ENCODE measurements around the gene CERS5. TPM values are rescaled to one million over a fixed set of nuclear protein-coding genes. Genes with fewer than 3 reads are reported as not detected.

Gene CERS5
- total RNA-seq, 1 experiment from 2014 or later = 28.2 TPM

DNA sequence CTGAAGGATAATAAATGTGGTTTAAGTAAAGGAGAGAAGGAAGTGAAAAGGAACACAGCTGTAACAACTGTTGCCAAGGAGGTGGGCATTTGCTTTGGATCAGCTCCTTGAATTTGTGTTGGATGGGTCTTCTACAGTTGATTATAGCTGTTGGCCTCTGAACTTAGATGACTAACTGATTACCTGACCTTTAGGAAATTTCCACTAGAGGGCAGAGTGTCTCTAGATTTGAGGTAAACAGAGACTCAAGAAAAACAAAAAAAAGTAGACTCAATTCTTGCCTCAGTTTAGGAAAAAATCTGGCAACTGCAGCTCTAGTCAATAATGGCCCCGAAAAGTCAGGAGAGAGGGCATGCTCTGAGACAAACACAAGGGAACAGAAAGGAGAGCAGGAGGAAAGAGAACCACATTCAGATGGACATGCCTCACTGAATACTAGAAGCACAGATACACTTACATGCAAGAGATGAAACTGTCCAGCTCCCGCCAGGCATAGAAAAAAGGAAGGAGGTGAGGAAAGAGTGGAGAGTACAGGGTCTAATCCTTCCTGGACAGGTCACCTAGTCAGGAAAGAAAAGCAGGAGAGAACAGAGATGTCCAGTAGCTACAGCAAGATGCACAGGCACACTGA, 34.5 kb downstream of the CERS5 start:
- peak; percentile 39 for TF ChIP-seq CTCF (IDR thresholded peaks at IDR 0.05; ENCODE audit: unreplicated experiment)
- no peak overlapping the region for H3K27ac Mint-ChIP-seq (ENCODE audit: unreplicated experiment)
- H3K9me3 Mint-ChIP-seq (ENCODE audit: low read depth, unreplicated experiment) = no peaks in the 10 kb centered on the region
- no TSS peak for BruUV-seq (replicated peaks)
- CTCF ChIA-PET = interaction anchor here (0.7 to 1.4 kb wide), 3 partner anchors 12 to 22 kb away, joined by 3 to 5 read pairs (median 5); partner anchors contain the start of gene COX14
- no peaks in the 10 kb centered on the region for H3K4me1 Mint-ChIP-seq (ENCODE audit: low read depth, unreplicated experiment)
- intact Hi-C loops (cut with micrococcal nuclease; ENCODE audit: unreplicated experiment) = loop anchor here (2.0 kb wide), 1 partner anchor 180 kb away; no protein-coding TSS in a partner anchor
- DNase-seq = no peak
- peaks cover 18% of the 10 kb centered on the region for H3K36me3 Mint-ChIP-seq (ENCODE audit: insufficient read depth, unreplicated experiment)
- no peak overlapping the region for H3K4me3 Mint-ChIP-seq (ENCODE audit: low read depth, unreplicated experiment)
- no peaks in the 10 kb centered on the region for H3K27me3 Mint-ChIP-seq (ENCODE audit: unreplicated experiment)

DNA sequence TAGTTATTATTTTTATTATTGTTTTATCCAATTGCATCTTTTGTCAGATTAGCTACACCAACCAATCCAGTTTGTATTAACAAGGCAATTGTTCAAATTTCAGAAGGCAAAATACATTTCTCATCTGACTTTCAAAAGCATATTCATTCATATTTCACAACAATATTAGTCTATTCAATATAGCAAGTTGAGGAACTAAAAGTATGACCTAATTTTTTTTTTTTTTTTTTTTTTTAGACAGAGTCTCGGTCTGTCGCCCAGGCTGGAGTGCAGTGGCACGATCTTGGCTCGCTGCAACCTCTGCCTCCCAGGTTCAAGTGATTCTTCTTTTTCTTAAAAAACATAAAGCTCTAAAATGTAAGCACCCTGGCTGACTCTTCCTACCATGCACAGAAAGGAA, 37.9 kb downstream of the CERS5 start:
- H3K4me3 Mint-ChIP-seq (ENCODE audit: low read depth, unreplicated experiment) = no peak overlapping the region
- no peaks in the 10 kb centered on the region for H3K4me1 Mint-ChIP-seq (ENCODE audit: low read depth, unreplicated experiment)
- no peaks in the 10 kb centered on the region for H3K9me3 Mint-ChIP-seq (ENCODE audit: low read depth, unreplicated experiment)
- peaks cover 28% of the 10 kb centered on the region for H3K36me3 Mint-ChIP-seq (ENCODE audit: insufficient read depth, unreplicated experiment)
- no TSS peak for BruUV-seq (replicated peaks)
- no peak overlapping the region for H3K27ac Mint-ChIP-seq (ENCODE audit: unreplicated experiment)
- intact Hi-C loops (cut with micrococcal nuclease; ENCODE audit: unreplicated experiment) = no loop called here
- DNase-seq = no peak
- H3K27me3 Mint-ChIP-seq (ENCODE audit: unreplicated experiment) = no peaks in the 10 kb centered on the region
- CTCF ChIA-PET = interaction anchor here (0.5 to 0.7 kb wide), 4 partner anchors 12 to 634 kb away, joined by 3 to 8 read pairs (median 5); partner anchors contain the start of gene ATF1
- no peak for TF ChIP-seq CTCF (IDR thresholded peaks at IDR 0.05; ENCODE audit: unreplicated experiment)

GRCh38 chr12:50127546-50127945, 39.6 kb downstream of the CERS5 start:
- DNase-seq = no peak

DNA sequence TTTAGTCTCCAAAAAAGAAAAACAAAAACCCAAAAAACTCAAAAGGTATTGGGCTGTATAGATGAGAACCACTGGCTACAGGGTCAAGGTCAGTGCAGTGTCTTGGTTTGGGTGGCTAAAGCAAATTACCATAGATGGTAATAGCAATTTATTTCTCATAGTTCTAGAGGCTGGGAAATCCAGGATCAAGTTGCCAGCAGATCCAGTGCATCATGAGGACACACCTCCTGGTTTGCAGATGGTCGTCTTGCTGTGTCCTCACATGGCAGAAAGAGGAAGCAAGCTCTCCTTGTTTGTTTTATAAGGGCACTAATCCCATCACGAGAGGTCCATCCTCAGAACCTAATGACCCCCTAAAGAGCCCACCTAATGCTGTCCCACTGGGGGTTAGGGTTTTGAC, 44.0 kb downstream of the CERS5 start:
- no peaks in the 10 kb centered on the region for H3K9me3 Mint-ChIP-seq (ENCODE audit: low read depth, unreplicated experiment)
- no peak overlapping the region for H3K27ac Mint-ChIP-seq (ENCODE audit: unreplicated experiment)
- H3K27me3 Mint-ChIP-seq (ENCODE audit: unreplicated experiment) = no peaks in the 10 kb centered on the region
- DNase-seq = no peak
- no peak for TF ChIP-seq CTCF (IDR thresholded peaks at IDR 0.05; ENCODE audit: unreplicated experiment)
- no peaks in the 10 kb centered on the region for H3K4me1 Mint-ChIP-seq (ENCODE audit: low read depth, unreplicated experiment)
- H3K36me3 Mint-ChIP-seq (ENCODE audit: insufficient read depth, unreplicated experiment) = peaks cover 24% of the 10 kb centered on the region
- H3K4me3 Mint-ChIP-seq (ENCODE audit: low read depth, unreplicated experiment) = no peak overlapping the region
- no TSS peak for BruUV-seq (replicated peaks)
- intact Hi-C loops (cut with micrococcal nuclease; ENCODE audit: unreplicated experiment) = no loop called here
- CTCF ChIA-PET = no interaction called here

More at GRCh38 chr12:50127546-50127945, 39.6 kb downstream of the CERS5 start:
- CTCF ChIA-PET = interaction anchor here (0.6 to 1.4 kb wide), 2 partner anchors 15 to 75 kb away, joined by 4 read pairs; partner anchors contain the start of gene COX14
- no peaks in the 10 kb centered on the region for H3K4me1 Mint-ChIP-seq (ENCODE audit: low read depth, unreplicated experiment)
- no peaks in the 10 kb centered on the region for H3K9me3 Mint-ChIP-seq (ENCODE audit: low read depth, unreplicated experiment)
- no peak overlapping the region for H3K4me3 Mint-ChIP-seq (ENCODE audit: low read depth, unreplicated experiment)
- H3K36me3 Mint-ChIP-seq (ENCODE audit: insufficient read depth, unreplicated experiment) = peaks cover 28% of the 10 kb centered on the region
- no TSS peak for BruUV-seq (replicated peaks)
- no peak overlapping the region for H3K27ac Mint-ChIP-seq (ENCODE audit: unreplicated experiment)
- TF ChIP-seq CTCF (IDR thresholded peaks at IDR 0.05; ENCODE audit: unreplicated experiment) = no peak
- H3K27me3 Mint-ChIP-seq (ENCODE audit: unreplicated experiment) = no peaks in the 10 kb centered on the region
- intact Hi-C loops (cut with micrococcal nuclease; ENCODE audit: unreplicated experiment) = no loop called here

All from Calu3 (cell line).